ENCODE data around the gene TMEM100. TPM values are rescaled to one million over a fixed set of nuclear protein-coding genes. Genes with fewer than 3 reads are reported as not detected.

TMEM100 gene
- polyA plus RNA-seq, 3 donors = not detected

GRCh38 chr17:55734128-55734781, 11.6 kb upstream of the TMEM100 start:
- Mint-ChIP-seq H3K36me3 (no peaks in the 10 kb centered on the region), H3K4me1 (peaks cover 19% of the 10 kb centered on the region), H3K9me3 (no peaks in the 10 kb centered on the region), H3K4me3 (no peak overlapping the region), H3K27me3 (ENCODE audit: low read depth in 3 of 3) (peaks cover 0 to 5% (median 0%) of the 10 kb centered on the region in 3 donors), H3K27ac (peak overlapping the region in 1 of 7 donors; percentile 6)
- H3K79me2 ChIP-seq (ENCODE audit: insufficient read depth, low read length) = no peaks in the 10 kb centered on the region
- no peak overlapping the region for H3K4me2 ChIP-seq (replicated peaks; ENCODE audit: extremely low read depth, low read length, poor library complexity, severe bottlenecking)
- no peak overlapping the region for H3K27ac ChIP-seq (ENCODE audit: low read depth in 1 of 2, low read length in 2 of 2)
- H3K36me3 ChIP-seq (replicated peaks in 1 of 2; ENCODE audit: control insufficient read depth in 1 of 2, insufficient read depth in 2 of 2, low read length in 2 of 2) = no peaks in the 10 kb centered on the region
- H3K9ac ChIP-seq (ENCODE audit: insufficient read depth, low read length, poor library complexity, severe bottlenecking) = no peak overlapping the region
- H3K4me1 ChIP-seq (ENCODE audit: control insufficient read depth in 1 of 2, insufficient read depth in 2 of 2, low read length in 2 of 2) = no peaks in the 10 kb centered on the region
- peak overlapping the region; percentile 34 for H2AFZ ChIP-seq (ENCODE audit: insufficient read depth, low read depth, low read length, poor library complexity, severe bottlenecking)
- WGBS (ENCODE audit: insufficient coverage) = 100% methylated on average over 1 of the region's 4 CpGs
- H3K9me3 ChIP-seq (replicated peaks in 1 of 2; ENCODE audit: control insufficient read depth in 1 of 2, insufficient read depth in 1 of 2, low read length in 2 of 2) = no peaks in the 10 kb centered on the region
- DNase-seq = no peak
- no peak overlapping the region for H3K4me3 ChIP-seq (replicated peaks in 1 of 3; ENCODE audit: low read depth in 2 of 3, low read length in 3 of 3)
- intact Hi-C loops (cut with micrococcal nuclease) = no loop called here
- TF ChIP-seq, protein P1, sequence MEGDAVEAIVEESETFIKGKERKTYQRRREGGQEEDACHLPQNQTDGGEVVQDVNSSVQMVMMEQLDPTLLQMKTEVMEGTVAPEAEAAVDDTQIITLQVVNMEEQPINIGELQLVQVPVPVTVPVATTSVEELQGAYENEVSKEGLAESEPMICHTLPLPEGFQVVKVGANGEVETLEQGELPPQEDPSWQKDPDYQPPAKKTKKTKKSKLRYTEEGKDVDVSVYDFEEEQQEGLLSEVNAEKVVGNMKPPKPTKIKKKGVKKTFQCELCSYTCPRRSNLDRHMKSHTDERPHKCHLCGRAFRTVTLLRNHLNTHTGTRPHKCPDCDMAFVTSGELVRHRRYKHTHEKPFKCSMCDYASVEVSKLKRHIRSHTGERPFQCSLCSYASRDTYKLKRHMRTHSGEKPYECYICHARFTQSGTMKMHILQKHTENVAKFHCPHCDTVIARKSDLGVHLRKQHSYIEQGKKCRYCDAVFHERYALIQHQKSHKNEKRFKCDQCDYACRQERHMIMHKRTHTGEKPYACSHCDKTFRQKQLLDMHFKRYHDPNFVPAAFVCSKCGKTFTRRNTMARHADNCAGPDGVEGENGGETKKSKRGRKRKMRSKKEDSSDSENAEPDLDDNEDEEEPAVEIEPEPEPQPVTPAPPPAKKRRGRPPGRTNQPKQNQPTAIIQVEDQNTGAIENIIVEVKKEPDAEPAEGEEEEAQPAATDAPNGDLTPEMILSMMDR (IDR thresholded peaks at IDR 0.05) = no peak
- H3K27me3 ChIP-seq (ENCODE audit: control insufficient read depth in 2 of 2, insufficient read depth in 2 of 2, low read length in 2 of 2) = no peaks in the 10 kb centered on the region
- H4K20me1 ChIP-seq (ENCODE audit: insufficient read depth, low read length) = no peaks in the 10 kb centered on the region

DNA sequence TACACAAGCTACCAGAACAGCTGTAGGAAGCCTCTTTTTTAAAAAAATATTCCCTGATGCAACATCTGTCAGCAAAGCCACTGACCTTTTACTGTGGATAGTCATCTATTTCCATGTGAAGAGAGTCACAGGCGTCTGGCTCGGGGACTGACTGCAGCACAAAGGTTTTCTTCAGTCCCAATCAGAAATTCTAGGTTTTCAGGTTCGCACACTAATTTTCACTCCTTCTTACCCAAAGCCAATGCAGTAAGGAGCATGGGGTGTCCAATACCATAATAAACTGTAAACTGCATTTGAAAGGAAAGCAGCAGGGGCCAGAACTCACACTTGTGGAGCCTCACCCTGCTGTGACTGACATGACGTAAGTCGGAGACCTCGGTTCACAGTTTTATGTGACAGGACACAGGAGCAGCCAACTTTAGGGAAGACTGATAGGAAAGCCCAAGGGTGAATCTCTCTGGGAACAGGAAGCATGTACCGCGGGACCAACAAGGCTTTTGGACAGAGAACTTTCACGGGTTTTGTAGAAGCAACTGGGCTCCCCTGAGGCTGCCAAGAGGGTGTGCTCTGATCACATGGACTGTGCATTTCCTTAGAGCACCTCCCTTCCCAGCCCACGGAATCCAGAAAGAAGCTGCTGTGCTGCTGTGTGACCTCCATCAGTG, 9.1 kb upstream of the TMEM100 start:
- Mint-ChIP-seq H3K4me1 (peaks cover 13% of the 10 kb centered on the region), H3K36me3 (no peaks in the 10 kb centered on the region), H3K9me3 (no peaks in the 10 kb centered on the region), H3K27me3 (ENCODE audit: low read depth in 3 of 3) (peaks cover 0 to 5% (median 1%) of the 10 kb centered on the region in 3 donors), H3K27ac (no peak overlapping the region), H3K4me3 (no peak overlapping the region)
- intact Hi-C loops (cut with micrococcal nuclease) = no loop called here
- Histone ChIP-seq H2AFZ (ENCODE audit: insufficient read depth, low read depth, low read length, poor library complexity, severe bottlenecking) (peak overlapping the region; percentile 35), H3K9ac (ENCODE audit: insufficient read depth, low read length, poor library complexity, severe bottlenecking) (no peak overlapping the region), H3K9me3 (replicated peaks in 1 of 2; ENCODE audit: control insufficient read depth in 1 of 2, insufficient read depth in 1 of 2, low read length in 2 of 2) (no peaks in the 10 kb centered on the region), H3K4me3 (replicated peaks in 1 of 3; ENCODE audit: low read depth in 2 of 3, low read length in 3 of 3) (no peak overlapping the region), H3K79me2 (ENCODE audit: insufficient read depth, low read length) (no peaks in the 10 kb centered on the region), H3K27me3 (ENCODE audit: control insufficient read depth in 2 of 2, insufficient read depth in 2 of 2, low read length in 2 of 2) (no peaks in the 10 kb centered on the region), H4K20me1 (ENCODE audit: insufficient read depth, low read length) (no peaks in the 10 kb centered on the region), H3K4me2 (replicated peaks; ENCODE audit: extremely low read depth, low read length, poor library complexity, severe bottlenecking) (no peak overlapping the region), H3K4me1 (ENCODE audit: control insufficient read depth in 1 of 2, insufficient read depth in 2 of 2, low read length in 2 of 2) (no peaks in the 10 kb centered on the region), H3K27ac (ENCODE audit: low read depth in 1 of 2, low read length in 2 of 2) (no peak overlapping the region), H3K36me3 (replicated peaks in 1 of 2; ENCODE audit: control insufficient read depth in 1 of 2, insufficient read depth in 2 of 2, low read length in 2 of 2) (no peaks in the 10 kb centered on the region)
- WGBS (ENCODE audit: insufficient coverage) = 67% methylated on average over 9 of the region's 10 CpGs
- no peak for DNase-seq
- TF ChIP-seq, protein P1 (IDR thresholded peaks at IDR 0.05) = no peak

Data from CD14-positive monocyte (primary cell).